ENCODE data around the gene SETD1B. TPM values are rescaled to one million over a fixed set of nuclear protein-coding genes. Genes with fewer than 3 reads are reported as not detected.

SETD1B gene
- total RNA-seq, 1 donor from 2014 or later, result 25.3 TPM

DNA sequence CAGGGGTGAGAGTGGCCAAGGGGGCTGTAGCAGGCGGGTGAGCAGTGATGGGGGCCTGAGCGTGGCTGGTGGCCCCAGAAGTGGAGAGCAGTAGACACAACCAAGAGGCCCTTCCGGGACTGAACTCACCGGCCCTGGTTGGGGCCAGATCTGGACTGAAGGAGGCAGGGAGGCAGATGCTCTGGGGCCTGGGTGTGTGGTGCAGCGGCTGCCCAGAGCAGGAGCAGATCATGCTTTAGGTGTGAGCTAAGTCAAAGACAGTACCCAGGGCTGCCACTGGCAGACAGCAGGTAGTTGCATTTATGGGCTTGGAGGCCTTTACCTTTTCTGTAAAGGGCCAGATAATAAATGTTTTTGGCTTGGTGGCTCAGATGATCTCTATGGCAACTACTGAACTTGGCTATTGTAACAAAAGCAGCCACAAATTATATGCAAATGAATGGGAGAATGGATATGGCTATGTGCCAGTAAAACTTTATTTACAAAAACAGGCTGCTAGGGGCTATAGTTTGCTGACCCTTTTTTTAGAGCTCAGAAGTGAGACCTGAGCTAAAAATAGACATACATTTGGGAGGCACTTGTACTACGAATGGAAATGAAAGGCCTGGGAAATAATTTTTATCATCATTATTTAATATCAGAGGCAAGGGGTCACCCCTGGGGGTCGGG lies 25.6 kb downstream of the SETD1B start:
- Mint-ChIP-seq H3K27ac (ENCODE audit: unreplicated experiment) (no peak overlapping the region), H3K27me3 (ENCODE audit: unreplicated experiment) (peaks cover 19% of the 10 kb centered on the region), H3K9me3 (ENCODE audit: unreplicated experiment) (no peaks in the 10 kb centered on the region), H3K4me3 (ENCODE audit: unreplicated experiment) (peak overlapping the region; percentile 37), H3K4me1 (ENCODE audit: unreplicated experiment) (peaks cover 2% of the 10 kb centered on the region), H3K36me3 (ENCODE audit: low read depth, unreplicated experiment) (peaks cover 40% of the 10 kb centered on the region)
- no peak for DNase-seq (ENCODE audit: low spot score)
- no peak for TF ChIP-seq CTCF (IDR thresholded peaks at IDR 0.05; ENCODE audit: unreplicated experiment)

DNA sequence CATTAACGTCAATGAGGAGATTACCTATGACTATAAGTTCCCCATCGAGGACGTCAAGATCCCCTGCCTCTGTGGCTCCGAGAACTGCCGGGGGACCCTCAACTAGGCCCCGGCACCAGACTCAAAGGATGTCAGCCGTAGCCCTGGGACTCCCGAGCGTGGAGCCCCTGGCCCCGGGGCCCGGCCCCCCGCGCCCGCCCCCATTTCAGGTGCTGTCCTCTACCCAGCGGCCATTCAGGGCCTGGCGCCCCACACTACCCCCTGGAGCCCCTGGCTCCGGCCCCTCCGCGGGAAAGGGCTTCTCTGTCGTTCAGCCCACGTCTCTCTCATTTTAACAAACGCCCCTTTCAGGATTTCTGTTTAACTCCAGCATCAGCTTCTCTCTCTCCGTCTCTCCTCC lies 26.3 kb downstream of the SETD1B start:
- peaks cover 19% of the 10 kb centered on the region for H3K27me3 Mint-ChIP-seq (ENCODE audit: unreplicated experiment)
- H3K9me3 Mint-ChIP-seq (ENCODE audit: unreplicated experiment), result no peaks in the 10 kb centered on the region
- no peak overlapping the region for H3K4me3 Mint-ChIP-seq (ENCODE audit: unreplicated experiment)
- H3K36me3 Mint-ChIP-seq (ENCODE audit: low read depth, unreplicated experiment), result peaks cover 40% of the 10 kb centered on the region
- DNase-seq (ENCODE audit: low spot score), result no peak
- H3K4me1 Mint-ChIP-seq (ENCODE audit: unreplicated experiment), result peaks cover 2% of the 10 kb centered on the region
- H3K27ac Mint-ChIP-seq (ENCODE audit: unreplicated experiment), result no peak overlapping the region
- TF ChIP-seq CTCF (IDR thresholded peaks at IDR 0.05; ENCODE audit: unreplicated experiment), result no peak

DNA sequence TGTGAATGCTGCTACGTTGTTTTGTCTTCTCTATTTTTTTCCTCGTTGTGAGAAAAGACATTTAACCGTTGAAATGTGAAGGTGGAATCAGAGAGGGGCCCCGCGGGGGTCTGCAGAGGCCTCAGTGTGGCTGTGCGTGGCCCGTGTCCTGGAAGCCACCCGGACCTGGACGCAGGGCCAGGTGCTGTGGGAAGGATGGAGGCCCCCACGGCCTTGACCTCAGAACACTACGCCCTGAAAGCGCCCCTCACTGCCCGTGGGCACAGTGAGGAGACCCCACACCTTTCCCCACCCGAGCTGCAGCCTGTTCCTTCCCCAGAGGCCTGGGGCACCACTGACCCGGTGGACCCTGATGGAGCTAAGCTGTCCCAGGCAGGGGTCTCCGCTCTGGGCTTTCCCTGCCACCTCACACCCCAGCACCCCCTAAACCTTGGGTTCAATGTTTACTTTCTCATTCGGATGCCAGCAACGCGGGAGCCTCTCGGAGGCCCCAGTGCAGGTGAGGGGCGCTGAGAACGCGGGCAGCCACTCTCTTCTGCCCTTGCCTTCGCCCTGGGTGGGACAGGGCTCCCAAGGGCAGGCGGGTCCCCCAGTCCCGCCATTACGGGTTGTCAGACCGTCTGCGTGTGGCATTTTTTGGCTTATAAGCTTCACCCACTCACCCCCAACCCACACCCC lies 26.9 kb downstream of the SETD1B start:
- H3K27ac Mint-ChIP-seq (ENCODE audit: unreplicated experiment), result no peak overlapping the region
- peaks cover 19% of the 10 kb centered on the region for H3K27me3 Mint-ChIP-seq (ENCODE audit: unreplicated experiment)
- no peak for DNase-seq (ENCODE audit: low spot score)
- H3K4me1 Mint-ChIP-seq (ENCODE audit: unreplicated experiment), result peaks cover 2% of the 10 kb centered on the region
- H3K9me3 Mint-ChIP-seq (ENCODE audit: unreplicated experiment), result no peaks in the 10 kb centered on the region
- H3K4me3 Mint-ChIP-seq (ENCODE audit: unreplicated experiment), result no peak overlapping the region
- no peak for TF ChIP-seq CTCF (IDR thresholded peaks at IDR 0.05; ENCODE audit: unreplicated experiment)
- peaks cover 40% of the 10 kb centered on the region for H3K36me3 Mint-ChIP-seq (ENCODE audit: low read depth, unreplicated experiment)

DNA sequence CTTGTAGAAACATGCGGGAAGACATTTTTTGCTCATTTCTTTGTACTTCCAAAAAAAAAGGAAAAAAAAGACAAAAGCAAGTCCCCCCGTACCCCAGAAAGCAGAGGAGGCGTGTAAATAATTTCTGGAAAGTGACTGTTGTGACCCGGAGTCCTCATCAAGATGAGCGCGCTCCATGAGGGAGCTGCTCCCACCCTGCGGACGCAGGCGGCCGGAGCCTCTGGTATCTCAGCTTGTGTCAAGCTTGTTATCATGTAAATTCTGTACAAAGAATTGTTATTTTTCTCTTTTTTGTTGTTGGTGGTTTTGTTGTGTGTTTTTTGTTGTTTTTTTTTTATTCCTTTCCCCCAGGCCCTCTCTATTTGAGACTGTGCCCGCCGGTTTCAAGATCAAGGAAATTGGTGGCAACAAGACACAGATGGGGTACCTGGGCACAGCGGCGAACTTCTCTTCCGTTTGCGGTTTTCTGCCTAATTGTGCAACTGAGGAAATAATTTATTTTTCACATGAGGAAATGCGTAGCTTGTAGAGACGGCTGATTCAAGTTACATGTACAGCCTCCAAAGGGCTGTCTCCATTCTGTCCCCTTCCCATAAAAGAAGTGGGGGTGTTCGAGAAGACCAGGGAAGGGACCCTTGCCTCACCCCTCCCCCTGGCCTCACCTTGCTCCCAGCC lies 27.9 kb downstream of the SETD1B start:
- no peak for TF ChIP-seq CTCF (IDR thresholded peaks at IDR 0.05; ENCODE audit: unreplicated experiment)
- Mint-ChIP-seq H3K4me3 (ENCODE audit: unreplicated experiment) (no peak overlapping the region), H3K36me3 (ENCODE audit: low read depth, unreplicated experiment) (peaks cover 34% of the 10 kb centered on the region), H3K9me3 (ENCODE audit: unreplicated experiment) (no peaks in the 10 kb centered on the region), H3K27ac (ENCODE audit: unreplicated experiment) (no peak overlapping the region), H3K4me1 (ENCODE audit: unreplicated experiment) (no peaks in the 10 kb centered on the region), H3K27me3 (ENCODE audit: unreplicated experiment) (peaks cover 13% of the 10 kb centered on the region)
- DNase-seq (ENCODE audit: low spot score), result no peak

- no peaks in the 10 kb centered on the region for H3K4me1 Mint-ChIP-seq (ENCODE audit: unreplicated experiment)
- no peak for DNase-seq (ENCODE audit: low spot score)
- H3K36me3 Mint-ChIP-seq (ENCODE audit: low read depth, unreplicated experiment), result peaks cover under 1% of the 10 kb centered on the region
- no peaks in the 10 kb centered on the region for H3K9me3 Mint-ChIP-seq (ENCODE audit: unreplicated experiment)
- no peak for TF ChIP-seq CTCF (IDR thresholded peaks at IDR 0.05; ENCODE audit: unreplicated experiment)
- no peak overlapping the region for H3K4me3 Mint-ChIP-seq (ENCODE audit: unreplicated experiment)
- peaks cover 2% of the 10 kb centered on the region for H3K27me3 Mint-ChIP-seq (ENCODE audit: unreplicated experiment)
- H3K27ac Mint-ChIP-seq (ENCODE audit: unreplicated experiment), result no peak overlapping the region
Measured at GRCh38 chr12:121837680-121838079, 33.9 kb downstream of the SETD1B start.

All from endothelial cell (in vitro differentiated cells).